ENCODE data around the gene HMGB4. TPM values are rescaled to one million over a fixed set of nuclear protein-coding genes. Genes with fewer than 3 reads are reported as not detected.

The HMGB4 gene
- total and polyA plus RNA-seq, 2 donors (not counting 3 experiments of a cell fraction or from before 2014, with no cell fraction given), result not detected

- H3K27me3 ChIP-seq (ENCODE audit: control insufficient read depth in 2 of 2, insufficient read depth in 2 of 2, low read length in 2 of 2), result no peaks in the 10 kb centered on the region
- H3K9me3 ChIP-seq (replicated peaks; ENCODE audit: control insufficient read depth, insufficient read depth, low read length), result peaks cover 4% of the 10 kb centered on the region
- intact Hi-C loops (cut with micrococcal nuclease) (no loop called here), dilution Hi-C loops (cut with MboI; ENCODE audit: extremely low pct_ligation_motif_present, low sequenced_read_pairs) (no loop called here)
- H3K79me2 ChIP-seq (ENCODE audit: control insufficient read depth, insufficient read depth, low read length), result no peaks in the 10 kb centered on the region
- no peaks in the 10 kb centered on the region for H3K4me1 ChIP-seq (ENCODE audit: control insufficient read depth, extremely low read depth, insufficient read depth, low read length)
- DNase-seq (ENCODE audit: low read depth, low spot score) (no peak), FAIRE-seq (no peak)
- H2AFZ ChIP-seq (ENCODE audit: low read depth, low read length), result no peak overlapping the region
- H3K9ac ChIP-seq (replicated peaks; ENCODE audit: extremely low read depth, insufficient read depth, low read length), result no peak overlapping the region
- TF ChIP-seq EZH2 (IDR thresholded peaks at IDR 0.05; ENCODE audit: borderline replicate concordance, low read depth, low read length, severe bottlenecking) (no peak), POLR2AphosphoS5 (IDR thresholded peaks at IDR 0.05; ENCODE audit: insufficient read depth, low read depth, low read length) (no peak), CTCF (IDR thresholded peaks at IDR 0.05; ENCODE audit: extremely low read depth in 1 of 2, insufficient read depth in 1 of 2, low read depth in 1 of 2, low read length in 2 of 2) (no peak), JUN (IDR thresholded peaks at IDR 0.05; ENCODE audit: borderline replicate concordance, insufficient read depth, insufficient read length, low read depth) (no peak), GATA2 (IDR thresholded peaks at IDR 0.05; ENCODE audit: insufficient read depth, insufficient read length, low read depth, low read length) (no peak), MYC (IDR thresholded peaks at IDR 0.05; ENCODE audit: low read depth, low read length) (no peak), FOS (IDR thresholded peaks at IDR 0.05; ENCODE audit: borderline replicate concordance, insufficient read depth, low read length) (no peak), MAX (IDR thresholded peaks at IDR 0.05; ENCODE audit: insufficient read depth, insufficient read length) (no peak), POLR2A (IDR thresholded peaks at IDR 0.05; ENCODE audit: low read depth, low read length) (no peak)
- no TSS peak for BruUV-seq (replicated peaks)
- H3K36me3 ChIP-seq (ENCODE audit: control insufficient read depth in 2 of 2, extremely low read depth in 1 of 2, insufficient read depth in 2 of 2, low read length in 2 of 2), result no peaks in the 10 kb centered on the region
- H3K4me3 ChIP-seq (replicated peaks in 1 of 3; ENCODE audit: insufficient read depth in 1 of 3, low read depth in 1 of 3, low read length in 3 of 3), result no peak overlapping the region
- H3K9me1 ChIP-seq (replicated peaks; ENCODE audit: control insufficient read depth, extremely low read depth, insufficient read depth, low read length), result no peaks in the 10 kb centered on the region
- ChIA-PET CTCF (no interaction called here), POLR2A (no interaction called here)
- no peak overlapping the region for H3K27ac ChIP-seq (ENCODE audit: insufficient read depth, low read depth, low read length)
- H4K20me1 ChIP-seq (replicated peaks; ENCODE audit: control insufficient read depth, extremely low read depth, insufficient read depth, low read length), result no peaks in the 10 kb centered on the region
- no peak overlapping the region for H3K4me2 ChIP-seq (ENCODE audit: insufficient read depth, low read length)
These were observed 44.0 kb upstream of the HMGB4 start for GRCh38 chr1:33819913-33820311.
